Calu3 (cell line): ENCODE measurements around the gene CPNE7. TPM values are rescaled to one million over a fixed set of nuclear protein-coding genes. Genes with fewer than 3 reads are reported as not detected.

Experiments
- Bru-seq: library from RNA; stranded (reverse); fragments of 400-500 nt; gene quantifications from one replicate; lab custom pipeline; 2021; lab: Mats Ljungman, UMichigan
- BruChase-seq, 2 experiments: library from RNA; stranded (reverse); fragments of 400-500 nt; gene quantifications; one replicate each; lab custom pipeline; 2021; lab: Mats Ljungman, UMichigan
- BruUV-seq: library from RNA; stranded (reverse); fragments of 400-500 nt; replicated peaks from 2 replicates; lab custom pipeline; 2021; lab: Mats Ljungman, UMichigan
- CTCF ChIA-PET: fragments of 300-600 bp; sonication (Branson Sonifier 250); formaldehyde crosslinking; loops from one replicate; lab custom pipeline; 2022; ENCODE audit warnings: antibody characterized with exemption; lab: Charles Lee
- DNase-seq: peaks from one replicate; pipeline ENCODE4 v3.0.0; 2022
- H3K27ac Mint-ChIP-seq: one replicate; pipeline ENCODE4 v1.8.0; 2022; ENCODE audit warnings: mixed read lengths; ENCODE audit not compliant: unreplicated experiment
- H3K27me3 Mint-ChIP-seq: one replicate; pipeline ENCODE4 v1.8.0; 2022; ENCODE audit warnings: mixed read lengths; ENCODE audit not compliant: unreplicated experiment
- H3K36me3 Mint-ChIP-seq: one replicate; pipeline ENCODE4 v1.8.0; 2022; ENCODE audit warnings: mild to moderate bottlenecking, moderate library complexity, mixed read lengths; ENCODE audit not compliant: insufficient read depth, unreplicated experiment
- H3K4me1 Mint-ChIP-seq: one replicate; pipeline ENCODE4 v1.8.0; 2022; ENCODE audit warnings: mild to moderate bottlenecking, low read depth, mixed read lengths; ENCODE audit not compliant: unreplicated experiment
- H3K4me3 Mint-ChIP-seq: one replicate; pipeline ENCODE4 v1.8.0; 2022; ENCODE audit warnings: mild to moderate bottlenecking, low read depth, moderate library complexity, mixed read lengths; ENCODE audit not compliant: unreplicated experiment
- H3K9me3 Mint-ChIP-seq: one replicate; pipeline ENCODE4 v1.8.0; 2022; ENCODE audit warnings: low read depth, mixed read lengths; ENCODE audit not compliant: unreplicated experiment
- CTCF ChIP-seq: fragments of 200-600 bp; IDR thresholded peaks from one replicate; pipeline ENCODE4 v1.8.0; 2022; ENCODE audit warnings: antibody characterized with exemption; ENCODE audit not compliant: unreplicated experiment
- intact Hi-C: fragments of 100-400 bp; cut with micrococcal nuclease; formaldehyde crosslinking; loops from one replicate; pipeline ENCODE4 v1.10.0; 2022; ENCODE audit not compliant: unreplicated experiment
- long read RNA-seq: library from polyadenylated mRNA; stranded (forward); transcript quantifications from one replicate; pipeline ENCODE4 v2.0.0, GENCODE V29; 2022
- total RNA-seq: library from RNA; stranded (reverse); gene quantifications from 2 replicates; pipeline ENCODE4 v1.2.3, GENCODE V29; 2022

The CPNE7 gene
- total RNA-seq = 31.3 and 48.2 TPM in 2 replicates
- percentile 53 among the genes with signal in this experiment for Bru-seq, nascent RNA
- BruChase-seq, experiment 1, labeled RNA remaining after a 6-hour chase = percentile 59 among the genes with signal in this experiment
- percentile 57 among the genes with signal in this experiment for BruChase-seq, experiment 2, labeled RNA remaining after a 2-hour chase
- long read RNA-seq, partial matches to known transcripts = 10 of 12 reads
- long read RNA-seq, other reads (novel, unspliced or antisense) = 1 of 12 reads

- Mint-ChIP-seq H3K4me1 (no peaks in the 10 kb centered on the region), H3K4me3 (peak within 1 kb of the TSS; percentile 58), H3K36me3 (peaks cover 32% of the 10 kb centered on the region), H3K27me3 (peaks cover 29% of the 10 kb centered on the region), H3K9me3 (no peaks in the 10 kb centered on the region), H3K27ac (no peak within 1 kb of the TSS)
- DNase-seq = no peak
- no peak for TF ChIP-seq CTCF
- CTCF ChIA-PET = interaction anchor here (0.6 to 0.7 kb wide), 4 partner anchors 124 to 349 kb away, joined by 3 to 6 read pairs (median 4); partner anchors contain the start of gene TCF25
- no TSS peak for BruUV-seq
- intact Hi-C loops = no loop called here
Observed at GRCh38 chr16:89575247-89576152, at the start of gene CPNE7. CPNE7 (plus strand) TSS chr16:89575758; CDS start chr16:89575898, 140 bp downstream.

- TF ChIP-seq CTCF = no peak
- intact Hi-C loops = no loop called here
- Mint-ChIP-seq H3K36me3 (peaks cover 78% of the 10 kb centered on the region), H3K27ac (no peak overlapping the region), H3K4me1 (no peaks in the 10 kb centered on the region), H3K4me3 (no peak overlapping the region), H3K9me3 (no peaks in the 10 kb centered on the region), H3K27me3 (no peaks in the 10 kb centered on the region)
- CTCF ChIA-PET = interaction anchor here (1.0 kb wide), 1 partner anchor 15 kb away, joined by 5 read pairs; no protein-coding TSS in a partner anchor
- BruUV-seq = no TSS peak
- DNase-seq = no peak
Observed at GRCh38 chr16:89529097-89529496, 46.5 kb upstream of the CPNE7 start.

DNA sequence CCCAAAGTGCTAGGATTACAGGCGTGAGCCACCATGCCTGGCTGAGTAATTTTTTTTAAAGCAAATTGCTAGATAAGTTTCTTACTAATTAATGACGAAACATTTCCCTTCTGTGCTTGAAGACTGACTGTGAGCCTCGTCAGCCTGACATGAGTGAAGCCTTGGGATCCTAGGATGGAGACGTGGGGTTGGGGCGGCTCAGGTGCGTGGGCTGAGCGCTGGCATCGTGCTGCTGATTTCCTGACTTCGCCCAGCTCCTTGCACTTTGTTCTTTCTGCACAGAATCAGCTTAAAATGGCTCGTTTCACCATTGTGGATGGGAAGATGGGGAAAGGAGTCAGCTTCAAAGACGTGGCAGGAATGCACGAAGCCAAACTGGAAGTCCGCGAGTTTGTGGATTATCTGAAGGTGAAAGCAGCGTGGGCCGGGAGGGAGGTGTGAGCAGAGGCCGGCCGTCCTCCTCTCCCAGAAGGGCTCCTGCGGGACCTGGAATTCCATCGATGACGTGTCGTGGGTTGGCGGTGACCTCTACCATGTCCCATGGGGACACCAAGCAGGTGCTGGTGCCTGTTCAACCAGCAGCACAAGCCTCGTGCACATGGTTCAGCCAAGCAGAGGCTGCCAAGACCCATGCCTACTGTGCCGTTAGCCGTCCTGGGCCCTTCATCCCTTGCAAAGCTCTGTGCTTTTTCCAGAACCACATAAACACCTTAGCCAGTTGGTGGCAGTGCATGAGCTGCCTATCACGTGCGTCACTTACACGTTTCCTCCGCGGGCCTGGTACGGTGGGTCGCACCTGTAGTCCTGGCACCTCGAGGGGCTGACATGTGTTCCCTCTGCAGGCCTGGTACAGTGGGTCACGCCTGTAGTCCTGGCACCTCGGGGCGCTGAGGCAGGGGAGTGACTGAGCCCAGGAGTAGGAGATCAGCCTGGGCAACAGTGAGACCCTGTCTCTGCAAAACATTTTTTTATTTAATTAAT, 44.9 kb upstream of the CPNE7 start:
- H3K27ac Mint-ChIP-seq = no peak overlapping the region
- peaks cover 78% of the 10 kb centered on the region for H3K36me3 Mint-ChIP-seq
- no peak for TF ChIP-seq CTCF
- CTCF ChIA-PET = no interaction called here
- H3K4me1 Mint-ChIP-seq = no peaks in the 10 kb centered on the region
- BruUV-seq = no TSS peak
- no peak overlapping the region for H3K4me3 Mint-ChIP-seq
- no peaks in the 10 kb centered on the region for H3K9me3 Mint-ChIP-seq
- no peaks in the 10 kb centered on the region for H3K27me3 Mint-ChIP-seq
- intact Hi-C loops = no loop called here
- no peak for DNase-seq
